OCI-LY3 (cell line): ENCODE results near the gene PKM.

Experiments
- EZH2phosphoT487 ChIP-seq: fragments of 200-600 bp; shearing (Covaris generic); IDR thresholded peaks from 2 replicates; pipeline ENCODE4 v1.6.1; 2018; ENCODE audit warnings: antibody characterized with exemption, mixed run types, low read depth
- TF ChIP-seq, protein P1 (sequence below): fragments of 200-600, 300-600 bp; sonication (generic); IDR thresholded peaks from 2 replicates; pipeline ENCODE4 v1.5.1; 2014; ENCODE audit warnings: antibody characterized with exemption, low read length, low read depth

DNA sequence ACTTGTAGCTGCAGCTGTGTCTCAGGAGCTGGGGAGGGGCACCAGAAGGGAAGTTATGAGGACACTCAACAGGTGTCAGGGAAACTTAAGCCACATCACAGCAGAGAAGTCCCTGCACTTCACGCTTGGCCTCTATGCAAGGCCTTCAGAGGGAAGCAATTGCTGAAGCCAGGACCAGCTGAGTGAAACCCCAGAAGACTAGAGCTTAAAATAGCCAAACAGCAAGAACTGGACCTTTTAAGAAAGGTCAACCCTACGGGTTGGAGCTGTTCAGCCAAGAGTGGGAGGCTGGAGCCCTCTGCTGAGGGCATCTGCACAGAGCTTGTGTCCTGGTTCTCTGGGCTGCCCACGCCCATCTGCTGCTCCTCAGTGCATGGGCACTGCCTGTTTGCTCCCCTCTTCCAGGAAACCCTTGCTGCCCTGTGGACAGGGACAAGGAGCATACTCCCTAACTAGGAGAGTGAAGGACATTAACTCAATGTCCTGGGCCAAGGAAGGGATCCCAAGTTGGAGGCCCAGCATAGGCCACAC lies 29.5 kb downstream of the PKM start:
- TF ChIP-seq, protein P1, sequence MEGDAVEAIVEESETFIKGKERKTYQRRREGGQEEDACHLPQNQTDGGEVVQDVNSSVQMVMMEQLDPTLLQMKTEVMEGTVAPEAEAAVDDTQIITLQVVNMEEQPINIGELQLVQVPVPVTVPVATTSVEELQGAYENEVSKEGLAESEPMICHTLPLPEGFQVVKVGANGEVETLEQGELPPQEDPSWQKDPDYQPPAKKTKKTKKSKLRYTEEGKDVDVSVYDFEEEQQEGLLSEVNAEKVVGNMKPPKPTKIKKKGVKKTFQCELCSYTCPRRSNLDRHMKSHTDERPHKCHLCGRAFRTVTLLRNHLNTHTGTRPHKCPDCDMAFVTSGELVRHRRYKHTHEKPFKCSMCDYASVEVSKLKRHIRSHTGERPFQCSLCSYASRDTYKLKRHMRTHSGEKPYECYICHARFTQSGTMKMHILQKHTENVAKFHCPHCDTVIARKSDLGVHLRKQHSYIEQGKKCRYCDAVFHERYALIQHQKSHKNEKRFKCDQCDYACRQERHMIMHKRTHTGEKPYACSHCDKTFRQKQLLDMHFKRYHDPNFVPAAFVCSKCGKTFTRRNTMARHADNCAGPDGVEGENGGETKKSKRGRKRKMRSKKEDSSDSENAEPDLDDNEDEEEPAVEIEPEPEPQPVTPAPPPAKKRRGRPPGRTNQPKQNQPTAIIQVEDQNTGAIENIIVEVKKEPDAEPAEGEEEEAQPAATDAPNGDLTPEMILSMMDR = no peak
- no peak for TF ChIP-seq EZH2phosphoT487
